Measurements from ENCODE around the gene TNPO3. TPM values are rescaled to one million over a fixed set of nuclear protein-coding genes. Genes with fewer than 3 reads are reported as not detected.
A peak's percentile ranks its signal among the peaks of the same experiment; 100 is the strongest.
"Not testable (repeated sequence)": the region's sequence is repeated elsewhere in the genome, so short reads cannot be mapped to it uniquely, and the experiment has no call there.

TNPO3 gene
- total RNA-seq, 1 donor from 2014 or later: 16.6 TPM

DNA sequence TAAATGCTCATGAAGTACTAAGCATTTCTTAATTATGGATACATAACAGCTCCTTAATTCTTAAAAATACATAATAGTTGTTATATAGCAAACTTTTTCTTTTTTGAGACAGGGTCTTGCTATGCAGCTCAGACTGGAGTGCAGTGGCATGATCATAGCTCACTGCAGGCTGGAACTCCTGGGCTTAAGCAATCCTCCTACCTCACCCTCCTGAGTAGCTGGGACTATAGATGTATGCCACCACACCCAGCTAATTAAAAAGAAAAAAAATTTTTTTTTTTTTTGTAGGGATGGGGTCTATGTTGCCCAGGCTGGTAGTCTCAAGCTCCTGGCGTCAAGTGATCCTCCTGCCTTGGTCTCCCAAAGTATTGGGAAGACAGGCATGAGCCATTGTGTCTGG, 86.3 kb downstream of the TNPO3 start:
- ATAC-seq (no peak), DNase-seq (ENCODE audit: low spot score) (no peak)

GRCh38 chr7:128963327-128963757, 91.6 kb downstream of the TNPO3 start:
- DNase-seq (ENCODE audit: low spot score): no peak
- ATAC-seq: no peak

GRCh38 chr7:128962899-128963298, 92.0 kb downstream of the TNPO3 start:
- ATAC-seq: no peak
- no peak for DNase-seq (ENCODE audit: low spot score)

- ATAC-seq: no peak
- DNase-seq (ENCODE audit: low spot score): no peak
Observed at GRCh38 chr7:128961030-128961659, 93.8 kb downstream of the TNPO3 start.

DNA sequence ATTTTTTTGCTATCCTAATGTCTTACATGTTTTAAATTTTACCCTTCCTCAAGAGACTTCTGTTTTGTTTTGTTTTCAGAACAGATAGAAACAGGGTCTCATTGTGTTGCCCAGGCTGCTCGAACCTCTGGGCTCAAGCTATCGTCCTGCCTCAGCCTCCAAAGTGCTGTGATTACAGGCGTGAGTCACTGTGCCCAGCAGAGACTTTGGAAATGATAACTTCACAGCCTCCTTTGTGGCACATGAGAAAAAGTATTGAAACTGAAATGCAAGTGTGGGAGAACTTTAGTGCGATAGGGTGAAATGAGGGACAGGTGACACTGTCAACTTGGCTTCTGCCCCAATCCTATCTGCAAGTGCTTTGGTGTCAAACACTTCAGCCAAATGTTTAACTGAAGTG, 95.6 kb downstream of the TNPO3 start:
- ATAC-seq (no peak), DNase-seq (ENCODE audit: low spot score) (no peak)

DNA sequence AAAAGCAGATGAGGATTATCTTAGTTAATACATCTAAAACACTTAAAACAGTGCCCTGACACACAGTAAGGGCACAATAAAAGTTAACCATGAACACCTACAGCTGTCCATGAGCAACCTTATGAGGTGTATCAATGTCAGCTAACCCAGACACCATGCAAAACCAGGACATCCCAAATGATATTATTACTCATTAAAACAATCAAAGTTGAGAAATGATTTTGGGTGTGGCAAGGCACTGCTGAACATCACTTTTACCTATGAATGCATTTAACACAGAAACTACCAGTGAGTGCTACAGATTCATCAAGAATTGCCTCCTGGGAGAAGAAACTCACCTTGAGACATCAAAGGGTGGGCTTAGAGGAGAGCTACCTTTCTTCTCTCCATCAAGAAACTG, 98.9 kb downstream of the TNPO3 start:
- no peak for ATAC-seq
- DNase-seq (ENCODE audit: low spot score): no peak

DNA sequence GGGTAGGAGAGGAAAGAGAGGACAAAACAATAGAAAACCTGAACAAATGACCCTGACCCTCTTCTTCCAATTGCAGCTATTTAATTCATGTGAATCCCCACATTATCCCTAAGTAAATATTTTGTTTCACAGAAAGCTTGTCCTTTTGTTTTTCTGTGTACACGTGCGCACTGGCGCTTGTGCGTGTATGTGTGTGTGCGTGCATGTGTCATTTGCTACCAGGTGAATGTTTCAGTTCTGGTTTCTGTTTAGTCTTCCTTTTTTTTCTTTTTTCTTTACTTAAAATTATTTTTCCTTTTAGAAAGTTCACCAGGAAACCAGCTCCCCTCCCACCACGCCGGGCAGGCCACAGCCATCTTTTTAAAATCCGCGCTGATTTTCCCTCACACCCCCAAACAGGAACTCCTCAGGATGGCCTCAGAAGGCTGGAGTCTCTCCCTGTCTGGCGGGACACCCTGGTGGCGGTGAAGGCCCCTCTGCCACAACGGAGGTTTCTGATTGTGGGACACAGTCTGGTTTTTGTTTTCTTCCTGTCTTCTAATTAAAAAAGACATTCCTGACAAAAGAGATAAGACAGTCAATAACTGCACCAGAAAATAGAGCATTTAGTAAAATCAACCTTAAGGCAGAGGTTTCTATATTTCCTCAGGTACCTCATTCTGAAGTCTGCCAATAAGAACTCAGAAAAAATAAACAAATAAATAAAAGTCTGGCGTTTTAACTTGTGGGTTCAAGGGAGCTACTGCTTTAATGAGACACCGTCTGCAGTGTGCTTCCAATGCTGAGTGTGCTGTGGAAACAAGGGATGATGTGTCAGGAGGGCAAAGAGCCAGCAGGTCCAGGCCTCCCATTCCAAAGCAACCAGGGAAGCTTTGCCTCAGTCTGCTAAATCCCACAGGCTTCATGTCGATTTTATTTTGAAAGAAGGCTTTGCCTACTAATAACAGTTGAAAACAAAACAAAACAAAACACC, 99.8 kb downstream of the TNPO3 start:
- ATAC-seq (no peak), DNase-seq (ENCODE audit: low spot score) (no peak)

DNA sequence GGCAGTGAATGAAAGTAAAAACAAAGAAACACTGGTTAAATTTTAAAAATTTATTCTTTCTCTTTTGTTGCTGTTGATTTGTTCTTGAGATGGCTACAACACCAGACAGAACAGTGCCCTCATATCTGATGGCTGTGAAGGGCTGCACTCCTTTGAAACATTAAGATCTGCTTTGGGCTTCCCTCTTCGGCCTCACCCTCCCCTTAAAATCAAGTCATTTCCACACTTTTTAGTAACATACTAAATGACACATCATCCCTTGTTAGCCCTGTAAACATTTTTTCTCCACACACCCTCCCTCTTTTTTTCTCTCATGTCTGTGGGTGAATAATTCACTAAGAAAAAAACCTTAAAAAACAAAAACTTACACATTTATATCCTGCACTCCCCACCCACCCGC, 100.8 kb downstream of the TNPO3 start:
- no peak for DNase-seq (ENCODE audit: low spot score)
- no peak for ATAC-seq

GRCh38 chr7:128951296-128951695, 103.6 kb downstream of the TNPO3 start:
- ATAC-seq: no peak
- DNase-seq (ENCODE audit: low spot score): no peak

- DNase-seq (ENCODE audit: low spot score) (no peak), ATAC-seq (peak; percentile 29)
Observed at GRCh38 chr7:128948976-128949760, 105.7 kb downstream of the TNPO3 start.

- peak; percentile 75 for ATAC-seq
- DNase-seq (ENCODE audit: low spot score): no peak
Observed at GRCh38 chr7:128948312-128948973, 106.5 kb downstream of the TNPO3 start.

- no peak for ATAC-seq
- DNase-seq (ENCODE audit: low spot score): no peak
Observed at GRCh38 chr7:128947854-128948253, 107.1 kb downstream of the TNPO3 start.

DNA sequence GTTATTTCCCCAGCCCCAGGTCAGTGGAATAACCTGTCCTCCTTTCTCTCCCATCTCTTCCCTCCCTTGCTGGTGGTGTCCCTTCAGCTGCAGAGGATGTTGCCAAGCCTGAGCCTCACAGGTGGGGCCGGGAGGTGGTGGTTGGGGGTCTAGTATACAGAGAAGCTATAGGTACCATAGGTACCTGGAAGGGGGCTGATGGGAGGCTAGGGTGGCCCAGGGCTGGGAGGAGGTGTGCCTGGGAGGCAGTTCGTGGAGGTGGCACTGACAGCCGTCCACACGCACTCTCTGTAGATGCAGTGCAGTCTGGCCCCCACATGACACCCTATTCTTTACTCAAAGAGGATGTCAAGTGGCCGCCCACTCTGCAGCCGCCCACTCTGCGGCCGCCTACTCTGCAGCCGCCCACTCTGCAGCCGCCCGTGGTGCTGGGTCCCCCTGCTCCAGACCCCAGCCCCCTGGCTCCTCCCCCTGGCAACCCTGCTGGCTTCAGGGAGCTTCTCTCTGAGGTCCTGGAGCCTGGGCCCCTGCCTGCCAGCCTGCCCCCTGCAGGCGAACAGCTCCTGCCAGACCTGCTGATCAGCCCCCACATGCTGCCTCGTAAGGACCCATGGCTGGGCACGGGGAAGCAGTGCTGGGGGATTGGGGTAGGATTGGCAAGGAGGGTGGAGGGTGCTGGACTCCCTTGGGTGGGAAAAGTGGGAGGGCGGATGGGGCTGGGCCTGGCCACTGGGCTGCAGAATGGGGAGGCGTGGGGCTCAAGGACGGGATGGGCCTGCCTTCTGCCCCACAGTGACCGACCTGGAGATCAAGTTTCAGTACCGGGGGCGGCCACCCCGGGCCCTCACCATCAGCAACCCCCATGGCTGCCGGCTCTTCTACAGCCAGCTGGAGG, 107.7 kb downstream of the TNPO3 start:
- DNase-seq (ENCODE audit: low spot score) (no peak), ATAC-seq (peak; percentile 47)

- DNase-seq (ENCODE audit: low spot score): no peak
- no peak for ATAC-seq
Observed at GRCh38 chr7:128945668-128946366, 109.1 kb downstream of the TNPO3 start.

GRCh38 chr7:128944487-128945236, 110.2 kb downstream of the TNPO3 start:
- DNase-seq (ENCODE audit: low spot score) (no peak), ATAC-seq (no peak)

GRCh38 chr7:128943251-128943650, 111.7 kb downstream of the TNPO3 start:
- not testable (repeated sequence) for DNase-seq (ENCODE audit: low spot score); ATAC-seq

- ATAC-seq: no peak
- no peak for DNase-seq (ENCODE audit: low spot score)
Observed at GRCh38 chr7:128941946-128942526, 112.9 kb downstream of the TNPO3 start.

- ATAC-seq (no peak), DNase-seq (ENCODE audit: low spot score) (no peak)
Observed at GRCh38 chr7:128941323-128941890, 113.5 kb downstream of the TNPO3 start.
